ENCODE data around the gene MRPS27.

The MRPS27 gene

GRCh38 chr5:72276219-72276752 lies 43.8 kb downstream of the MRPS27 start:
- H3K4me3 ChIP-seq (ENCODE audit: low read depth in 1 of 2, low read length in 1 of 2) = no peak overlapping the region
- TF ChIP-seq CTCF (IDR thresholded peaks at IDR 0.05) = no peak
- no peaks in the 10 kb centered on the region for H3K36me3 ChIP-seq
- no peaks in the 10 kb centered on the region for H3K9me3 ChIP-seq
- H3K4me1 ChIP-seq (ENCODE audit: control insufficient read depth in 1 of 2, insufficient read depth in 1 of 2, low read depth in 1 of 2, low read length in 1 of 2) = no peaks in the 10 kb centered on the region
- H3K27ac ChIP-seq = no peak overlapping the region
- no peaks in the 10 kb centered on the region for H3K27me3 ChIP-seq

GRCh38 chr5:72273547-72273946 lies 46.5 kb downstream of the MRPS27 start:
- H3K4me1 ChIP-seq (ENCODE audit: control insufficient read depth in 1 of 2, insufficient read depth in 1 of 2, low read depth in 1 of 2, low read length in 1 of 2) = no peaks in the 10 kb centered on the region
- no peak overlapping the region for H3K4me3 ChIP-seq (ENCODE audit: low read depth in 1 of 2, low read length in 1 of 2)
- no peaks in the 10 kb centered on the region for H3K9me3 ChIP-seq
- no peak overlapping the region for H3K27ac ChIP-seq
- no peak for TF ChIP-seq CTCF (IDR thresholded peaks at IDR 0.05)
- no peaks in the 10 kb centered on the region for H3K36me3 ChIP-seq
- H3K27me3 ChIP-seq = no peaks in the 10 kb centered on the region

- TF ChIP-seq CTCF (IDR thresholded peaks at IDR 0.05) = no peak
- H3K9me3 ChIP-seq = no peaks in the 10 kb centered on the region
- no peaks in the 10 kb centered on the region for H3K4me1 ChIP-seq (ENCODE audit: control insufficient read depth in 1 of 2, insufficient read depth in 1 of 2, low read depth in 1 of 2, low read length in 1 of 2)
- no peaks in the 10 kb centered on the region for H3K36me3 ChIP-seq
- no peaks in the 10 kb centered on the region for H3K27me3 ChIP-seq
- no peak overlapping the region for H3K27ac ChIP-seq
- H3K4me3 ChIP-seq (ENCODE audit: low read depth in 1 of 2, low read length in 1 of 2) = no peak overlapping the region
These were observed 47.6 kb downstream of the MRPS27 start for GRCh38 chr5:72272398-72272797.

DNA sequence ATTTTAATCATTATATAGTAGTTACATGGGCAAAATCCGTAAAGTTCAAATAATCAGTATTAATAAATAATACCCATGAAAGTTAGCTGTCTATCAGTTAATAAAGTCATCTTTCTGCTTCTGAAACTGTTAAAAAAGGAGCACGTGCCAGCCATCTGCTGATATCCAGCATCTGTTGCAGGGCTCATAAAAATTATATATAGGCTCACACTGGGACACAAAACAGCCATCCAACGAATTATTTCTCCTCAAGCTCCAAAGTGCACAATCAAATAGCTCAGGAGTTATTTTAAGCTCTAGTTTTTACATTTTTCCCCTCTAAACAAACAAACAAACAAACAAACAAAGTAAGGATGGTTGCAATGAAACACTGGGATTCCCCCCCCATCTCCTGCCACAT lies 48.3 kb downstream of the MRPS27 start:
- TF ChIP-seq CTCF (IDR thresholded peaks at IDR 0.05) = no peak

GRCh38 chr5:72270037-72270436 lies 50.0 kb downstream of the MRPS27 start:
- TF ChIP-seq CTCF (IDR thresholded peaks at IDR 0.05) = no peak
- Histone ChIP-seq H3K27ac (no peak overlapping the region), H3K36me3 (no peaks in the 10 kb centered on the region), H3K27me3 (no peaks in the 10 kb centered on the region), H3K9me3 (no peaks in the 10 kb centered on the region), H3K4me1 (ENCODE audit: control insufficient read depth in 1 of 2, insufficient read depth in 1 of 2, low read depth in 1 of 2, low read length in 1 of 2) (no peaks in the 10 kb centered on the region), H3K4me3 (ENCODE audit: low read depth in 1 of 2, low read length in 1 of 2) (no peak overlapping the region)

More for the DNA sequence above, 48.3 kb downstream of the MRPS27 start:
- H3K4me1 ChIP-seq (ENCODE audit: control insufficient read depth in 1 of 2, insufficient read depth in 1 of 2, low read depth in 1 of 2, low read length in 1 of 2) = no peaks in the 10 kb centered on the region
- no peaks in the 10 kb centered on the region for H3K9me3 ChIP-seq
- no peak overlapping the region for H3K4me3 ChIP-seq (ENCODE audit: low read depth in 1 of 2, low read length in 1 of 2)
- no peaks in the 10 kb centered on the region for H3K36me3 ChIP-seq
- no peak overlapping the region for H3K27ac ChIP-seq
- H3K27me3 ChIP-seq = no peaks in the 10 kb centered on the region

DNA sequence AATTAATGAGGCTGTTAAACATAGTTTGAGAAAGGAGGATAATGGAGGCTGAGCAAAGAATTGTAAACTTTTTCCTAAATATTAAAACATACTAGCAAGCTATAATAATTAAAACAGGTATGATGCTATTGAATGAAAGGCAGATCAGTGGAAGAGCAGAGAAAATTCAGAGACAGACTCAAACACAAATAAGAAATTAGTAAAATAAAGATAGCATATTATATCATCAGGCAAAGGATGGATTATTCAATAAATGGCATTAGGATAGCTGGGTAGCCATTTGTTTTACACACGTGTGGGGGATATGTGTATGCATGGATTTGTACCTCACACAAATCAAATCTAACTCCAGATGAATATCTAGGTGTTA lies 50.6 kb downstream of the MRPS27 start:
- TF ChIP-seq CTCF (IDR thresholded peaks at IDR 0.05) = no peak
- Histone ChIP-seq H3K4me1 (ENCODE audit: control insufficient read depth in 1 of 2, insufficient read depth in 1 of 2, low read depth in 1 of 2, low read length in 1 of 2) (no peaks in the 10 kb centered on the region), H3K27ac (no peak overlapping the region), H3K27me3 (no peaks in the 10 kb centered on the region), H3K36me3 (no peaks in the 10 kb centered on the region), H3K9me3 (no peaks in the 10 kb centered on the region), H3K4me3 (ENCODE audit: low read depth in 1 of 2, low read length in 1 of 2) (no peak overlapping the region)
